ENCODE results near the gene NLRP3. TPM values are rescaled to one million over a fixed set of nuclear protein-coding genes. Genes with fewer than 3 reads are reported as not detected.
"Not testable (repeated sequence)": the region's sequence is repeated elsewhere in the genome, so short reads cannot be mapped to it uniquely, and the experiment has no call there.

NLRP3 gene
- total and polyA plus RNA-seq, 8 donors, result 0.81 to 6.6 (median 1.5) TPM

DNA sequence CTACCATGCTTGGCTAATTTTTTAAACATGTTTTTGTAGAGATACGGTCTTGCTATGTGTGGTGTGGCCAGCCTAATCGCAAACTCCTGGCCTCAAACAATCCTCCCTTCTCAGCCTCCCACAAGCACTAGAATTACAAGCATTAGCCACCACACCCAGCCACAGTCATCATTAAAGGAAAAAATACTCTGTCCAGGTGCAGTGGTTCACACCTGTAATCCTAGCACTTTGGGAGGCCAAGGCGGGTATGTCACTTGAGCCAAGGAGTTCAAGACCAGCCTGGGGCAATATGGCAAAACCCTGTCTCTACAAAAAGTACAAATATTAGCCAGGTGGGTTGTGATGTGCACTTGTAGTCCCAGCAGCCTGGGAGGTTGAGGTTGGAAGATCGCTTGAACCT lies 25.0 kb upstream of the NLRP3 start:
- peak overlapping the region in 1 of 2 donors; percentile 79 for H3K27ac ChIP-seq
- intact Hi-C loops (cut with DNase I), result no loop called here

DNA sequence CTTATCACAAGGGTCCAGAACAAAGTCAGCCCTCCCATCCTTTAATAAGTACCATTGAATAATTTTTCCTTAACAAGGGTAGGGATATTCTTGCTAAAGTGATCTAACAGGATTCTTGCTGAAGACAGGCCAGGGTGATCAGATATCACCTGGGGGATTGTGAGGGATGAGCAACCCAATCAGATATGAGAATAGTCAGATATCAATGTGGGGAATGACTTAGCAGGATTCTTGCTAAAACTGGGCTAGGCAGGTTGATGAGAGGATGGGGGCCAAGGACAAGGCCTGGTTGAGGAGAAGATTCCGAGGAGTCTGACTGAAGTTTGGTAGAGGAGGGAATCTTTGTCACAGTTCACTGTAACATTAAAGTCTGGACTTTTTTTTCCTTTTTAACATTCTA lies 23.9 kb upstream of the NLRP3 start:
- intact Hi-C loops (cut with DNase I), result no loop called here
- no peak overlapping the region for H3K27ac ChIP-seq
- H3K9me3 ChIP-seq, result no peaks in the 10 kb centered on the region
- H3K36me3 ChIP-seq, result no peaks in the 10 kb centered on the region
- peaks cover 0 to 20% of the 10 kb centered on the region in 2 donors for H3K4me1 ChIP-seq
- no peak for ATAC-seq
- DNase-seq, result no peak
- TF ChIP-seq, protein P1, sequence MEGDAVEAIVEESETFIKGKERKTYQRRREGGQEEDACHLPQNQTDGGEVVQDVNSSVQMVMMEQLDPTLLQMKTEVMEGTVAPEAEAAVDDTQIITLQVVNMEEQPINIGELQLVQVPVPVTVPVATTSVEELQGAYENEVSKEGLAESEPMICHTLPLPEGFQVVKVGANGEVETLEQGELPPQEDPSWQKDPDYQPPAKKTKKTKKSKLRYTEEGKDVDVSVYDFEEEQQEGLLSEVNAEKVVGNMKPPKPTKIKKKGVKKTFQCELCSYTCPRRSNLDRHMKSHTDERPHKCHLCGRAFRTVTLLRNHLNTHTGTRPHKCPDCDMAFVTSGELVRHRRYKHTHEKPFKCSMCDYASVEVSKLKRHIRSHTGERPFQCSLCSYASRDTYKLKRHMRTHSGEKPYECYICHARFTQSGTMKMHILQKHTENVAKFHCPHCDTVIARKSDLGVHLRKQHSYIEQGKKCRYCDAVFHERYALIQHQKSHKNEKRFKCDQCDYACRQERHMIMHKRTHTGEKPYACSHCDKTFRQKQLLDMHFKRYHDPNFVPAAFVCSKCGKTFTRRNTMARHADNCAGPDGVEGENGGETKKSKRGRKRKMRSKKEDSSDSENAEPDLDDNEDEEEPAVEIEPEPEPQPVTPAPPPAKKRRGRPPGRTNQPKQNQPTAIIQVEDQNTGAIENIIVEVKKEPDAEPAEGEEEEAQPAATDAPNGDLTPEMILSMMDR (IDR thresholded peaks at IDR 0.05), result no peak
- H3K27me3 ChIP-seq, result no peaks in the 10 kb centered on the region
- H3K4me3 ChIP-seq, result no peak overlapping the region

More for the DNA sequence above, 25.0 kb upstream of the NLRP3 start:
- DNase-seq (no peak), ATAC-seq (no peak)
- TF ChIP-seq, protein P1 (IDR thresholded peaks at IDR 0.05), result no peak
- Histone ChIP-seq H3K4me1 (peaks cover 0 to 26% of the 10 kb centered on the region in 2 donors), H3K4me3 (no peak overlapping the region), H3K36me3 (no peaks in the 10 kb centered on the region), H3K9me3 (no peaks in the 10 kb centered on the region), H3K27me3 (no peaks in the 10 kb centered on the region)

DNA sequence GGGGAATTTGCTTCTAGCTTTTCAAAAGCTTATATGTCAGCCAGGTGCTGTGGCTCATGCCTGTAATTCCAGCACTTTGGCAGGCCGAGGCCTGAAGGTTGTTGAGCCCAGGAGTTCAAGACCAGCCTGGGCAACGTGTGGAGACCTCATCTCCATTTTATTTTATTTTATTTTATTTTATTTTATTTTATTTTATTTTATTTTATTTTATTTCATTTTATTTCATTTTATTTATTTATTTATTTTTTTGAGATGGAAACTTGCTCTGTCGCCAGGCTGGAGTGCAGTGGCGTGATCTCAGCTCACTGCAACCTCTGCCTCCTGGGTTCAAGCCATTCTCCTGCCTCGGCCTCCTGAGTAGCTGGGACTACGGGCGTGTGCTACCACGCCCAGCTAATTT lies 20.9 kb upstream of the NLRP3 start:
- H3K36me3 ChIP-seq; H3K27me3 ChIP-seq; H3K27ac ChIP-seq; intact Hi-C loops (cut with DNase I); H3K9me3 ChIP-seq; ATAC-seq; H3K4me3 ChIP-seq; DNase-seq: not testable (repeated sequence)
- peaks cover 0 to 13% of the 10 kb centered on the region in 2 donors for H3K4me1 ChIP-seq

DNA sequence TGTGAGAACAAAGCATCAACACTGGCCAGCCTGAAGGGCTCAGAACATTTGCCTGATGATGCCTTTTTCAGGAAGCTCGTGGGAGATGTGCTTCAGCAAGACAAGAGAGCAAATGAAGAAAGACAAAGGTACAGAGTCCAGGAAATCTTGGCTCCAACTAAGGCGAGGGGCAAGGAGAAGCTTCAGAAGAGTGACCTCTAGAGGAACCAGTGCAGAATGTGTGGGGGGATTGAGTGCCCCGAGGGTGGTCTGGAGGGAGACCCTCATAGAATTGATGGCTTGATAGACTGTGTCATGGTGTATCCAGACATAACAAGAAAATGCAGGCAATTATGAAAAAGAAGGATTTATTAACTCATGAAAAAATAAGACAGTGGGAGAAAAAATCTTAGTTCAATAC lies 15.3 kb upstream of the NLRP3 start:
- peaks cover 0 to 16% of the 10 kb centered on the region in 2 donors for H3K4me1 ChIP-seq
- H3K36me3 ChIP-seq, result no peaks in the 10 kb centered on the region
- no peak overlapping the region for H3K27ac ChIP-seq
- no peaks in the 10 kb centered on the region for H3K9me3 ChIP-seq
- DNase-seq, result no peak
- no peak overlapping the region for H3K4me3 ChIP-seq
- ATAC-seq, result no peak
- no peaks in the 10 kb centered on the region for H3K27me3 ChIP-seq
- intact Hi-C loops (cut with DNase I), result no loop called here
- TF ChIP-seq, protein P1 (IDR thresholded peaks at IDR 0.05), result no peak

DNA sequence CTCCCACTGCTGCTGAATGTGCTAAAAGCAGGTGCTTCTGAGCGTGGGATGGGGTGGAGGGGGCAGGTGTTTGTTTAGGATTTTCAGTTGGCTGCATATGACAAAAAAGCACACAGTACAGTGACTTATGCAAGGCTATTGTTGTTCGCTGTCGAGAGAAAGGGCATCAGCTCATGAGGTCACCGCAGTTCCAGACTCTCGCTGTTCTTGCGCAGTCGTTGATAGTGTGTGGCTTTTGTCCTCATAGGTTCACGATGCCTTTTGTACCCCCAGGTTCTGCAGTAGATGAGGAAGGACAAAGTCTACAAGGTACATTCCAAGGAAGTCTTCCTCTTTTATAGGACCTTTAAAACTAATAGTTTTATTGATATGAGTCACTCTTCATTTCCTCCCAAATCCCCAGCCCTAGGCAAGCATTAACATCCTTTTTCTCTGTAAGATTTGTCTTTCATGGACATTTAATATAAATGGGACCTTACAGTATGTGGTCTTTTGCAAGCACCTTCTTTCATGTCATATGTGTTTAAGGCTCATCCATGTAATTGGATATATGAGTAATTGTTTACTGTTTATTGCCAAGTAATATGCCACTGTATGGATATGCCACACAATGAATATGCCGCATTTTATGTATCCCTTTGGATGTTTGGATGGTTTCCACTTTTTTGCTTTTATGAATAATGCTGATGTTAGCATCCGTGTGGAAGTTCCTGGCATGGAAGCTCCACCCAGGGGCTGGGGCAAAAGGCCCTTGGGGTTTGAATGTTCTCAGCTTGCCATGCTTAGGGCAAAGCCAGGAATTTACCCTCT lies 14.5 kb upstream of the NLRP3 start:
- TF ChIP-seq, protein P1 (IDR thresholded peaks at IDR 0.05), result no peak
- peaks cover 0 to 18% of the 10 kb centered on the region in 2 donors for H3K4me1 ChIP-seq
- ATAC-seq (peak; percentile 13), DNase-seq (no peak)
- no peaks in the 10 kb centered on the region for H3K27me3 ChIP-seq
- intact Hi-C loops (cut with DNase I), result no loop called here
- H3K27ac ChIP-seq, result peak overlapping the region in 1 of 2 donors; percentile 47
- no peak overlapping the region for H3K4me3 ChIP-seq
- no peaks in the 10 kb centered on the region for H3K9me3 ChIP-seq
- no peaks in the 10 kb centered on the region for H3K36me3 ChIP-seq
